ENCODE data around the gene XRN1.

Gene XRN1, protein sequence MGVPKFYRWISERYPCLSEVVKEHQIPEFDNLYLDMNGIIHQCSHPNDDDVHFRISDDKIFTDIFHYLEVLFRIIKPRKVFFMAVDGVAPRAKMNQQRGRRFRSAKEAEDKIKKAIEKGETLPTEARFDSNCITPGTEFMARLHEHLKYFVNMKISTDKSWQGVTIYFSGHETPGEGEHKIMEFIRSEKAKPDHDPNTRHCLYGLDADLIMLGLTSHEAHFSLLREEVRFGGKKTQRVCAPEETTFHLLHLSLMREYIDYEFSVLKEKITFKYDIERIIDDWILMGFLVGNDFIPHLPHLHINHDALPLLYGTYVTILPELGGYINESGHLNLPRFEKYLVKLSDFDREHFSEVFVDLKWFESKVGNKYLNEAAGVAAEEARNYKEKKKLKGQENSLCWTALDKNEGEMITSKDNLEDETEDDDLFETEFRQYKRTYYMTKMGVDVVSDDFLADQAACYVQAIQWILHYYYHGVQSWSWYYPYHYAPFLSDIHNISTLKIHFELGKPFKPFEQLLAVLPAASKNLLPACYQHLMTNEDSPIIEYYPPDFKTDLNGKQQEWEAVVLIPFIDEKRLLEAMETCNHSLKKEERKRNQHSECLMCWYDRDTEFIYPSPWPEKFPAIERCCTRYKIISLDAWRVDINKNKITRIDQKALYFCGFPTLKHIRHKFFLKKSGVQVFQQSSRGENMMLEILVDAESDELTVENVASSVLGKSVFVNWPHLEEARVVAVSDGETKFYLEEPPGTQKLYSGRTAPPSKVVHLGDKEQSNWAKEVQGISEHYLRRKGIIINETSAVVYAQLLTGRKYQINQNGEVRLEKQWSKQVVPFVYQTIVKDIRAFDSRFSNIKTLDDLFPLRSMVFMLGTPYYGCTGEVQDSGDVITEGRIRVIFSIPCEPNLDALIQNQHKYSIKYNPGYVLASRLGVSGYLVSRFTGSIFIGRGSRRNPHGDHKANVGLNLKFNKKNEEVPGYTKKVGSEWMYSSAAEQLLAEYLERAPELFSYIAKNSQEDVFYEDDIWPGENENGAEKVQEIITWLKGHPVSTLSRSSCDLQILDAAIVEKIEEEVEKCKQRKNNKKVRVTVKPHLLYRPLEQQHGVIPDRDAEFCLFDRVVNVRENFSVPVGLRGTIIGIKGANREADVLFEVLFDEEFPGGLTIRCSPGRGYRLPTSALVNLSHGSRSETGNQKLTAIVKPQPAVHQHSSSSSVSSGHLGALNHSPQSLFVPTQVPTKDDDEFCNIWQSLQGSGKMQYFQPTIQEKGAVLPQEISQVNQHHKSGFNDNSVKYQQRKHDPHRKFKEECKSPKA (N-terminal part only)

DNA sequence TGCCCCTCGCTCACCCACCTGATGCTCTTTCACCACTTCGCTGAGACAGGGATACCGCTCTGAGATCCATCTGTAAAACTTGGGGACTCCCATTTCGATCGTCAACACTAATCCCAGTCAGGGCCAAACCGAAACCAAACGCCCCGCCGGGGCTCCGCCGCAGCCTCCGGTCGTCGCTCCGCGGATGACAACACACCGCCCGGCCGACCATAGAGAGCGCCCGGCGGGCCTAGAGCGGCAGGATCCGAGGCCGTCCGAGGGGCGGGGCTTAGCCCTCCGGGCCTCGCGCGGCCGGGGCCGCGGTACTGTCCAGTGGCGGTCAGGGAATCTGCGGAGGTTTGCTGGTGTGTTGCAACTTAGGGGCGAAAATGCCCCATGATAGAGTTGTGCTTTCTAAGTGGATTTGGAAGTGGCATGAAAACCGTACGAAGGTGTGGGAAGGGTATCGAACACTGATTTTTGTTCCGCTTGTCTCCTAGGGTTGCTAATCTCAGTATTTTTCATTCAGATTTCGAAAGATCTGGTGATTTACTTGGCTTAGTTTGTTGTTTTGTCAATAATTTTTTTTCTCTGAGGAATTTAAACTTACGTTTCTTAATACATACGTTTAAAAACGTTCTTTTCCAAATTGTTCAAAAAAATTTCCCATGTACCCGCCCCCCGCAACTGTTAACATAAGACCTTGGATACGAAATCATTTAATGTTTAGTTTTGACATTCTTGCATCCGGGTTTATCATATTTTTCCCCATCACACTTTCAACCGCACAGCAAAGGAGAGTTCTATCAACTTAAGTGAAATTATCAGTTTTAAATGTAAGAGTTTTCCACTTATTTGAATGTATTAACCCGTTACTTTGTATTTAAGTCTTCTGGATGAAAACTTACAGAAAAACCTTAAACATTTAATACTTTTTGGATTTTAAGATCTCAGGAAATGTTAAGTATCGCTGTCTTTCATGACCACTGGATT is at the start of gene XRN1:
XRN1 (minus strand) TSS at position 186 of the 972 bp plus-strand sequence; CDS start at position 93, 93 bp downstream.
- TF ChIP-seq, protein P1, sequence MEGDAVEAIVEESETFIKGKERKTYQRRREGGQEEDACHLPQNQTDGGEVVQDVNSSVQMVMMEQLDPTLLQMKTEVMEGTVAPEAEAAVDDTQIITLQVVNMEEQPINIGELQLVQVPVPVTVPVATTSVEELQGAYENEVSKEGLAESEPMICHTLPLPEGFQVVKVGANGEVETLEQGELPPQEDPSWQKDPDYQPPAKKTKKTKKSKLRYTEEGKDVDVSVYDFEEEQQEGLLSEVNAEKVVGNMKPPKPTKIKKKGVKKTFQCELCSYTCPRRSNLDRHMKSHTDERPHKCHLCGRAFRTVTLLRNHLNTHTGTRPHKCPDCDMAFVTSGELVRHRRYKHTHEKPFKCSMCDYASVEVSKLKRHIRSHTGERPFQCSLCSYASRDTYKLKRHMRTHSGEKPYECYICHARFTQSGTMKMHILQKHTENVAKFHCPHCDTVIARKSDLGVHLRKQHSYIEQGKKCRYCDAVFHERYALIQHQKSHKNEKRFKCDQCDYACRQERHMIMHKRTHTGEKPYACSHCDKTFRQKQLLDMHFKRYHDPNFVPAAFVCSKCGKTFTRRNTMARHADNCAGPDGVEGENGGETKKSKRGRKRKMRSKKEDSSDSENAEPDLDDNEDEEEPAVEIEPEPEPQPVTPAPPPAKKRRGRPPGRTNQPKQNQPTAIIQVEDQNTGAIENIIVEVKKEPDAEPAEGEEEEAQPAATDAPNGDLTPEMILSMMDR (conservative IDR thresholded peaks at IDR 0.05; ENCODE audit: low read length), result no peak
- DNase-seq (ENCODE audit: low read depth), result peak; percentile 95
- H3K4me3 ChIP-seq (ENCODE audit: low read length), result peak within 1 kb of the TSS; percentile 99

DNA sequence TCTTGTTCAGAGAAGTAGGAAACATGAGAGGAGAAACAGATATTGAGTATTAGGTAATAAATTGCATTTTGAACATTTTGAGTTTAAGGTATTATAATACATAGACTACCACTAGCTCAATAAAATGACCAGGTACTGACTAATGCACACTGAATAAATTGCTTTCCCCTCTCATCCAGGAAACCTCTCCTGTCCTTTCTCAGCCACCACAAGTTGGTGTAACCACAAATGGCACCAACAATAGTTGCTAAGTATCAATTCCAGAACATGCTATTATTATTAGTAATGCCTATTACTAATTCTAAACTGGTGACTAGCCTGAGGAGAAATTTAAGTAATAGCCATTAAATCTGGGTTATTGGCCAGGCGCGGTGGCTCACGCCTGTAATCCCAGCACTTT is 47.3 kb upstream of the XRN1 start:
- TF ChIP-seq, protein P1 (conservative IDR thresholded peaks at IDR 0.05; ENCODE audit: low read length), result no peak
- no peak overlapping the region for H3K4me3 ChIP-seq (ENCODE audit: low read length)
- no peak for DNase-seq (ENCODE audit: low read depth)

DNA sequence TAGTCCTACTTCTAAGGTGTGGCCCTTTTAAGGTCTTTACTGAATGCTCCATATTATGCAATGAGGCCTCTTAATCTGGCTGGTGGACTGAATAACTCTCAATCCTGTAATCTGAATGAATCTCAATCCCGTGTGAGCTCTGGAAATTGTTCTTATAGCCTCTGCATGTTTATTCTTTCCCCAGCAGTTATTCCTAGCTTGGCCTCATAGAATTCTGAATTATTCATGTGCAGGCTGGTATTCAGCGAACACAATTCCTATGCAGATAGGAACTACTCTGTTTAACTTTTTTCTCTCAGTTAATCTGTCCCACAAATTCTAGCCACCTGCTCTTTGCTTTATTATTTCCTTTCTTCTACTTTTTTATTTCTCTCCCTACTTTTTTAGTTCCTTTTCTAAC is 44.3 kb upstream of the XRN1 start:
- no peak overlapping the region for H3K4me3 ChIP-seq (ENCODE audit: low read length)
- TF ChIP-seq, protein P1 (conservative IDR thresholded peaks at IDR 0.05; ENCODE audit: low read length), result no peak

DNA sequence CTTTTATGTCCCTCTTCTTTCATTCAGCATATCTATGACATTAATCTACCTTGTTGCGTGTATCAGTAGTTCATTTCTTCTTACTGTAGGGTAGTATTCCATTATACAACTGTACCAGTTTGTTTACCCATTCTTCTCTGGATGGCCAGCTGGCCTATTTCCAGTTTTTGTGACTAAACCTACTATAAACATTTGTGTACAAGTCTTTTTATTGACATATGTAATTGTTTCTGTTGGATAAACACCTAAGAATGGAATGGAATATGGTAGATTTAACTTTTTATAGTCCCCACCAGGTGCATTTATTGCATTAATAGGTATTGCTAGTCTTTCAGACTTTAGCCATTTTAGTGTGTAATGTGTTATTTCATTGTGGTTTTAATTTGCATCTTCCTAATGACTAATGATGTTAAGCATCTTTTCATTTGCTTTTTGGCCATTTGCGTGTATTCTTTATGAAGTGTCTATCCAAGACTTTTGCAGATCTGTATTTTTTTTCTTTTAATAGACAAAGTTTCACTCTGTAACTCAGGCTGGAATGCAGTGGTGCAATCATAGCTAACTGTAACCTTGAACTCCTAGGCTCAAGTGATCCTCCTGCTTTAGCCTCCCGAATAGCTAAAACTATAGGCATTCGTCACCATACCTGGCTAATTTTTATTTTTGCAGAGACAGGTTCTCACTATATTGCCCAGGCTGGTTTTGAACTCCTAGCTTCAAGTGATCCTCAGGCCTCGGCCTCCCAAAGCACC is 41.9 kb upstream of the XRN1 start:
- no peak for DNase-seq (ENCODE audit: low read depth)
- TF ChIP-seq, protein P1 (conservative IDR thresholded peaks at IDR 0.05; ENCODE audit: low read length), result no peak

More for the DNA sequence above, 44.3 kb upstream of the XRN1 start:
- DNase-seq (ENCODE audit: low read depth), result no peak

DNA sequence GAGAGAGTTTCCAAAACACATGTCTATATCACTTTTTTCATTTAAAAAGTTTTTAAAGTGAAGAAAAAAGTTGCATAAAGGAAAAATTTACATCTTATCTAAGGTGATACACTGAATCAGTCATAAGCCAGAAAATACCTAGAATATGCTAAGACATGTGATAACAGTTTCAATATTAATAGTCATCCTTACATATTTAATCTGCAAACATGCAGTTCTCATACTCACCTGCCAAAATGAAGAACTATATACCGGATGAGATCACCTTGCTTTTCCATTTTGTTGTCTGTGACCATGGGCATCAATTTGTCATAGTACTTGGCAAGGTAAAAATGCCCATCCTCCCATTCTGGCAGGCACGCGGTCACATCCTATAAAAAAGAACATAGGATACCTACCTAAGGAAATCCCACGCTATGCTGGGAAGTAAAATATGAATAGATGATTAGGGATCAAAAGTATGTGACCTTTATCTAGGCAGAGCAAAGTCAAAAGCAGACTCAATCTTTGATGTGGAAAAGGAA is 37.1 kb upstream of the XRN1 start:
- no peak overlapping the region for H3K4me3 ChIP-seq (ENCODE audit: low read length)
- DNase-seq (ENCODE audit: low read depth), result no peak
- TF ChIP-seq, protein P1 (conservative IDR thresholded peaks at IDR 0.05; ENCODE audit: low read length), result no peak

More for the DNA sequence above, 41.9 kb upstream of the XRN1 start:
- H3K4me3 ChIP-seq (ENCODE audit: low read length), result no peak overlapping the region

Data from AG10803 (cell line).